ENCODE measurements around the gene PLEKHN1.

Gene PLEKHN1

GRCh38 chr1:960363-961131, 5.7 kb upstream of the PLEKHN1 start, which contains the start of gene KLHL17 (continued):
- TF ChIP-seq ZNF692 (tag by site-specific recombination; IDR thresholded peaks at IDR 0.05) (peak; percentile 69), ZEB2 (tag by site-specific recombination; IDR thresholded peaks at IDR 0.05) (peak; percentile 75; the same call in 1 of the 2 replicates), ZBTB10 (tag by site-specific recombination; IDR thresholded peaks at IDR 0.05) (peak; percentile 78), KLF10 (tag by site-specific recombination; IDR thresholded peaks at IDR 0.05) (peak; percentile 55; the same call in 1 of the 2 replicates), SP3 (tag by site-specific recombination; IDR thresholded peaks at IDR 0.05) (peak; percentile 38; the same call in 1 of the 2 replicates), ZNF561 (tag by site-specific recombination; IDR thresholded peaks at IDR 0.05; ENCODE audit: borderline replicate concordance) (peak; percentile 44; the same call in 1 of the 2 replicates), ZFP37 (tag by site-specific recombination; IDR thresholded peaks at IDR 0.05) (no peak), ZBTB20 (tag by site-specific recombination; IDR thresholded peaks at IDR 0.05) (peak; percentile 40; the same call in 1 of the 2 replicates), ZNF518A (tag by site-specific recombination; conservative IDR thresholded peaks at IDR 0.05; ENCODE audit: low read depth) (no peak)

GRCh38 chr1:961132-961669, 5.1 kb upstream of the PLEKHN1 start:
- peaks cover under 1% of the 10 kb centered on the region; the same call in 1 of the 2 replicates for H3K4me1 ChIP-seq (ENCODE audit: control insufficient read depth, insufficient read depth, low read length)
- ChIA-PET CTCF (interaction anchor here (0.8 to 1.3 kb wide), 2 partner anchors 55 to 104 kb away, joined by 5 to 6 read pairs; no protein-coding TSS in a partner anchor), POLR2A (interaction anchor here (1.5 kb wide), 1 partner anchor 36 kb away, joined by 5 read pairs; no protein-coding TSS in a partner anchor)
- H3K9me3 ChIP-seq (ENCODE audit: control insufficient read depth, insufficient read depth, low read depth, low read length) = no peaks in the 10 kb centered on the region
- peaks cover 3 to 53% of the 10 kb centered on the region in 2 experiments; a peak in 2 of 3 replicates for H3K36me3 ChIP-seq (ENCODE audit: control insufficient read depth in 2 of 2, insufficient read depth in 1 of 2, low read length in 2 of 2)
- H3K4me3 ChIP-seq (ENCODE audit: low read depth, low read length) = peak overlapping the region; percentile 57
- H3K27ac ChIP-seq (ENCODE audit: extremely low read depth, low read depth, low read length) = peak overlapping the region; percentile 64; the same call in 1 of the 2 replicates
- no peak for TF ChIP-seq ZSCAN30 (tag by site-specific recombination; IDR thresholded peaks at IDR 0.05)
- TF ChIP-seq ZBTB17 (tag by site-specific recombination; IDR thresholded peaks at IDR 0.05) = no peak
- no peak for TF ChIP-seq SCRT1 (tag by site-specific recombination; IDR thresholded peaks at IDR 0.05; ENCODE audit: borderline replicate concordance)
- no peak for TF ChIP-seq PRDM2 (tag by site-specific recombination; IDR thresholded peaks at IDR 0.05; ENCODE audit: borderline replicate concordance)
- peak; percentile 52; the same call in 1 of the 2 replicates for TF ChIP-seq ZBTB8A (tag by site-specific recombination; IDR thresholded peaks at IDR 0.05)
- TF ChIP-seq ZNF660 (tag by site-specific recombination; IDR thresholded peaks at IDR 0.05) = no peak
- TF ChIP-seq ZBTB20 (tag by site-specific recombination; IDR thresholded peaks at IDR 0.05) = no peak
- TF ChIP-seq HIC1 (tag by site-specific recombination; IDR thresholded peaks at IDR 0.05) = peak; percentile 87

Data from HEK293 (cell line).